Prostate gland (tissue), 2 donors: ENCODE measurements around the gene ERBIN. TPM values are rescaled to one million over a fixed set of nuclear protein-coding genes. Genes with fewer than 3 reads are reported as not detected.

Experiments used
- DNase-seq: peaks from one replicate; pipeline ENCODE4 v3.0.0-alpha.2; 2019; ENCODE audit warnings: low spot score
- H3K27ac ChIP-seq, 2 donors: fragments of 200-600 bp; sonication (generic); 2 replicates each; pipeline ENCODE4 v1.5.1; 2017 to 2019
- H3K27me3 ChIP-seq: fragments of 200-600 bp; sonication (generic); replicated peaks from 2 replicates; pipeline ENCODE4 v1.5.1; 2019; ENCODE audit not compliant: insufficient read depth
- H3K36me3 ChIP-seq, 2 donors: fragments of 200-600 bp; sonication (generic); 1 replicate in 1 of 2; 2 replicates in 1 of 2; pipeline versions ENCODE4 v1.5.1 to v1.8.1; 2017 to 2019
- H3K4me1 ChIP-seq: fragments of 200-600 bp; sonication (generic); replicated peaks from 2 replicates; pipeline ENCODE4 v1.5.1; 2019
- H3K4me3 ChIP-seq, 2 donors: fragments of 200-600 bp; sonication (generic); 2 replicates each; pipeline ENCODE4 v1.5.1; 2017 to 2019
- H3K9me3 ChIP-seq: fragments of 200-600 bp; sonication (generic); 2 replicates; pipeline ENCODE4 v1.5.1; 2017
- CTCF ChIP-seq, 4 experiments: fragments of 200-600 bp in 2 of 4; fragments of 450-650 bp in 2 of 4; sonication (generic) in 2 of 4; IDR thresholded peaks; 1 replicate in 3 of 4; 2 replicates in 1 of 4; pipeline ENCODE4 v1.5.1; 2016 to 2019; ENCODE audit warnings: antibody characterized with exemption in 4 of 4, mild to moderate bottlenecking in 2 of 4, moderate library complexity in 2 of 4
- POLR2A ChIP-seq: fragments of 450-650 bp; IDR thresholded peaks from one replicate; pipeline ENCODE4 v1.6.1; 2016; ENCODE audit warnings: antibody characterized with exemption, mild to moderate bottlenecking
- POLR2AphosphoS5 ChIP-seq: sonication (generic); formaldehyde crosslinking; IDR thresholded peaks from one replicate; pipeline ENCODE4 v1.6.1; 2017; ENCODE audit warnings: antibody characterized with exemption
- WGBS: methylation state at CpG from one replicate; pipeline ENCODE4 v1.1.5; 2018; 5-methylcytosine and 5-hydroxymethylcytosine counted together
- intact Hi-C: fragments of 100-400 bp; cut with DNase I; formaldehyde crosslinking; loops from one replicate; pipeline ENCODE4 v1.14.2; 2022
- total RNA-seq, 2 donors: library from RNA; depleted of rRNA; stranded (reverse); fragments of >200 nt; gene quantifications; one replicate each; pipeline ENCODE4 v1.1.0, GENCODE V29; 2016

Gene ERBIN
- total RNA-seq, 2 donors from 2014 or later, result 68.8 to 73.6 TPM

- H3K4me1 ChIP-seq, result peaks cover 3% of the 10 kb centered on the region
- no peaks in the 10 kb centered on the region for H3K36me3 ChIP-seq
- H3K27me3 ChIP-seq, result no peaks in the 10 kb centered on the region
- no peak overlapping the region for H3K4me3 ChIP-seq
- WGBS, result 78% methylated on average over 1 of the region's 1 CpG
- no peak overlapping the region for H3K27ac ChIP-seq
- no peak for TF ChIP-seq POLR2AphosphoS5
- TF ChIP-seq CTCF (IDR thresholded peaks at IDR 0.05), result no peak
- no peak for TF ChIP-seq POLR2A
- intact Hi-C loops, result no loop called here
- no peaks in the 10 kb centered on the region for H3K9me3 ChIP-seq
- no peak for DNase-seq
These were observed 55.2 kb downstream of the ERBIN start for GRCh38 chr5:65981548-65981947.

GRCh38 chr5:65981969-65982619 is 55.7 kb downstream of the ERBIN start:
- peaks cover 3% of the 10 kb centered on the region for H3K4me1 ChIP-seq
- intact Hi-C loops, result no loop called here
- 82% methylated on average over 3 of the region's 3 CpGs for WGBS
- H3K27ac ChIP-seq, result no peak overlapping the region
- no peaks in the 10 kb centered on the region for H3K9me3 ChIP-seq
- DNase-seq, result no peak
- TF ChIP-seq CTCF (IDR thresholded peaks at IDR 0.05) (no peak), POLR2AphosphoS5 (no peak)
- no peaks in the 10 kb centered on the region for H3K36me3 ChIP-seq
- H3K4me3 ChIP-seq, result no peak overlapping the region
- H3K27me3 ChIP-seq, result no peaks in the 10 kb centered on the region

DNA sequence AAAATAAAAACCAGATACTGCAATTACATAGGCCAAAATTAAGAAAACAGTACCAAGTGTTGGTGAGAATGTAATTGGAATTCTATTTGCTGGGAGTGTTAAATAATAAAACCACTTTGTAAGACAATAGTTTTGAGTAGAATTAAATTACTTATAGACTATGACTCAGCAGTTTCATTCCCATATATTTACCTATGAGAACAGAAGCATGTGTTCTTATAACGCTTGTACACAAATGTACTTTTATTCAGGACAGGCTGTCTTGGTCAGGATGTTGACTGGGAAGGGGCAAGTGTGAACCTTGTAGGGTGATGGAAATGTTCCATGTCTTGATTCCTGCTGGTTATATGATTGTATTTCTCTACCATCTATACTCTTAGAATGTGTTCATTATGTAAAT is 56.3 kb downstream of the ERBIN start:
- 72% methylated on average over 1 of the region's 1 CpG for WGBS
- Histone ChIP-seq H3K4me3 (no peak overlapping the region), H3K36me3 (no peaks in the 10 kb centered on the region), H3K27ac (no peak overlapping the region), H3K4me1 (peaks cover 3% of the 10 kb centered on the region), H3K9me3 (no peaks in the 10 kb centered on the region), H3K27me3 (no peaks in the 10 kb centered on the region)
- intact Hi-C loops, result no loop called here
- no peak for DNase-seq
- peak; percentile 6 for TF ChIP-seq POLR2AphosphoS5
- TF ChIP-seq POLR2A, result no peak
- no peak for TF ChIP-seq CTCF (IDR thresholded peaks at IDR 0.05)

- Histone ChIP-seq H3K36me3 (no peaks in the 10 kb centered on the region), H3K4me3 (no peak overlapping the region), H3K27ac (no peak overlapping the region), H3K4me1 (peaks cover 3% of the 10 kb centered on the region), H3K9me3 (no peaks in the 10 kb centered on the region), H3K27me3 (no peaks in the 10 kb centered on the region)
- intact Hi-C loops, result no loop called here
- WGBS, result 93% methylated on average over 10 of the region's 10 CpGs
- DNase-seq, result no peak
- TF ChIP-seq CTCF (IDR thresholded peaks at IDR 0.05) (no peak), POLR2A (no peak), POLR2AphosphoS5 (no peak)
These were observed 57.9 kb downstream of the ERBIN start for GRCh38 chr5:65984098-65984885.

DNA sequence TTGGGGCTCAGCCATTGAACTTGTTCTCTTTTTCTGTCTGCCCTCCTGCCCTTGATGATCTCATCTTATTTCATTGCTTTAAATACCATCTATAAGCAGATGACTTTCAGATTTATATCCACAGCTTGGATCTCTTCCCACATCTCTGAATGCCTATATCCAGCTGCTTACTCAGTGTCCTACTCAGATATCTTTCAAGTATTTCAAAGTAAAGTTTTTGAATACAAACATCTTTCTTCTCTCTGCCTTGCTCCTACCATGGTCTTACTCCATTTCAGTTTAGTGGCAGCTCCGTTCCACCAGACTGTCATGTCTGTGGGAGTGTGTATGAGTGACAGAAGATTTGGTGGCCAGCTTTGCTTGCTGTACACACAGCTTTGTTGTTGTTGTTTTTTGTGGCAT is 59.7 kb downstream of the ERBIN start:
- H3K36me3 ChIP-seq, result no peaks in the 10 kb centered on the region
- intact Hi-C loops, result no loop called here
- no peaks in the 10 kb centered on the region for H3K27me3 ChIP-seq
- peaks cover 3% of the 10 kb centered on the region for H3K4me1 ChIP-seq
- DNase-seq, result no peak
- no peak overlapping the region for H3K27ac ChIP-seq
- TF ChIP-seq POLR2A, result no peak
- no peak for TF ChIP-seq POLR2AphosphoS5
- no peak for TF ChIP-seq CTCF (IDR thresholded peaks at IDR 0.05)
- no peaks in the 10 kb centered on the region for H3K9me3 ChIP-seq
- 74% methylated on average over 1 of the region's 1 CpG for WGBS
- H3K4me3 ChIP-seq, result no peak overlapping the region
